Activated CD4-positive, alpha-beta T cell treated with anti-CD3 and anti-CD28 coated beads, Interleukin-10, Interleukin-2, amounts not matched to agents 100 ng/mL and 50 ng/mL, durations not matched to agents 16 hours and 8 hours (primary cell): Measurements from ENCODE around the gene RACGAP1.
A peak's percentile ranks its signal among the peaks of the same experiment; 100 is the strongest.

ENCODE experiments used
- DNase-seq: peaks from one replicate; pipeline ENCODE4 v3.0.0-alpha.2; 2020

The RACGAP1 gene

DNA sequence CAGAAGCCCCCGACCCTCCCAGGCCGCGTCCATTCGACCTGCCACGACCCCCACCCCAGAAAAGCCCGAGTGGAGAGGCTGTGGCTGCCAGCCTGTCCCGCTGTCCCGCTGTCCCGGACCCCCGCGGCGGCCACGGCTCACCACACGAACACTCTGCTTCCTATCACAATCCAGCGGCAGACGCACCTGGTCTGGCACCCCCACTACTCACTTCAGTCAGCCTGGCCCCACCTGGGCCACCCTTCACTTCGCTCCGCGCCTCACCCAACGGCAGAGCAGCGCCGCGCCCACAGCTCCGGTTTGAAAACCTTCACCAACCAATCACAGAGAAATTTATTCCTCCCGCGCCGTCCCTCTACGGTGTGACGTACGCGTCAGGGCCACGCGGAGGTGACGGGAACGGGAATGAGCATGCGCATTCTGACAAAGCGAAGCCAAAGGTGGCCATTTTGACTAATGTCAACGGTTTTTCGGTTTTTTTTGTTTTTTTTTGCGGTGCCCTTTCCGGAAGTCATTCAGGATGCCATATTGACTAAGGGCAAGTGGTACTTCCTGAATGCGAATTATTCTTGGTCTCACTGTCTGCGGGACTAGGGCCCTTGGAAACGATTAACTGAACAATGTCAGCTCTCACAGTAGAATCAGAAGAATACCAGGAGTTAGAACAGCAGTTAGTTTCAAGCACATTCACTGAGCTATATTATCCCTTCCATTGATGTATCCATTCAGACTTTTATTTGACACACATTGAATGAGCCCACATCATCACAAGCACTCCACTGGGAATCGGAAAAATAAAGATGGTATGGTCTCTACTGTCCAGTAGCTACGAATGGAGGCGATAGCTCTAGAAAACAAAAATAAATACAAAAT is at the start of gene RACGAP1:
Gene RACGAP1, minus strand, starts transcription at position 308 of the 873 bp plus-strand sequence. CDS start 8,779 bp downstream, outside the sequence.
- DNase-seq = peak; percentile 98

DNA sequence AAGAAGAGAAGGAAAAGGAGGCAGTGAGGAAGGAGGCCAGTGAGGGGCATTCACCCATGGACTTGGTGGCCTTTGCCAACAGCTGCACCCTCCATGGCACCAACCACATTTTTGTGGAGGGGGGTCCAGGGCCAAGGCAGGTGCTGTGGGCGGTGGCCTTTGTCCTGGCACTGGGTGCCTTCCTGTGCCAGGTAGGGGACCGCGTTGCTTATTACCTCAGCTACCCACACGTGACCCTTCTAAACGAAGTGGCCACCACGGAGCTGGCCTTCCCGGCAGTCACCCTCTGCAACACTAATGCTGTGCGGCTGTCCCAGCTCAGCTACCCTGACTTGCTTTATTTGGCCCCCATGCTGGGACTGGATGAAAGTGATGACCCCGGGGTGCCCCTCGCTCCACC is 48.4 kb upstream of the RACGAP1 start:
- no peak for DNase-seq

GRCh38 chr12:50073206-50073605 is 47.9 kb upstream of the RACGAP1 start:
- DNase-seq = no peak

- DNase-seq = no peak
Observed at GRCh38 chr12:50072198-50072907, 47.1 kb upstream of the RACGAP1 start.

DNA sequence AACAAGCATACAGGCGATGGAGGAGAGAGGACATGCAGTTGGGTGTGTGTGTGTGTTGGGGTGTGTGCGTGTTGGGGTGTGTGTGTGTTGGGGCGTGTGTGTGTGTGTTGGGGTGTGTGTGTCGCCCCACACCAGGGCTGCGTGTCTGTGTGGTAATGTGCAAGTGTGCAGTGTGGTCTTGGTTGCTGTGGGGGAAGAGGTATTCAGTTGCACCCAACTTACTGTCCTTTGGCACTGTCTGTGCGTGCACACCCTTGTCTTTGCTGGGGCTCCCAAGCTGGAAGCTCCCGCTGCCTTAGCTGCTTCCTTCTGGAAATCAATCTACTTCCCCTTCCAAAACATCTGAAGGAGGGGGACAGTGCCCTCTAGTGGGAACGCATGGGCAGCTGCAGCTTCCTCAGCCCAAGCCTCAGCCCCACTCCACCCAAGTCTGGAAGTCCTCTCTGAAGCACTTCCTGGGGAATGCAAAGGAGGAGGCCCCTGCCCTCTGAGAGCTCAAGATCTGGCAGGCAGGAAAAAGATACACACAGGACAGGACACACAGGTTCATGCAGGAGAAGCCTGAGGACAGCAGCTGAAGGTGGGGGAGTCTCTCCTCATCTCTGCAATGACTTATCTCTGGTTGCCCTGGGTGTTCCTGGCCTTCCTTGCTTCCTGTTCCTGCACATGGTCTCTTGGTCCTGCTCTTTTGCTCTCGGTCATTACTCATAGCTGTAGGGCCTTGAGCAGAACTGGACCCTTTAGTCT is 45.2 kb upstream of the RACGAP1 start:
- peak; percentile 71 for DNase-seq

DNA sequence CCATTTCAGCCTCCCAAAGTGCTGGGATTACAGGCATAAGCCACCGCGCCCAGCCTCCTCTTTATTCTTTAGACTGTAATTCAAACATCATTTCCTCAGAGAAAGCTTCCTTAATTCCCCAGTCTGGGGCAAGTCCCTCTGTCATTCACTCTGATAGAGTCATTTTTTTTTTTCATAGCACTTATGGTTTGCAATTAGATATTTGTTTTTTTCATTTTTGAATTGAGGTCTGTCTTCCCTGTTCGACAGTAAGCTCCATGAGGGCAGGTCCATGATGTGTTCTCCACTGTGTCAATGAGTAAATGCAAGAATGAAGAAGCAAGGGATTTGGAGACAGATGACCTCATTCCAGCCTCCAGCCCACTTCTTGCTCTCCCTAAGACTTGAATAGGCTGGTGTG is 44.2 kb upstream of the RACGAP1 start:
- no peak for DNase-seq

DNA sequence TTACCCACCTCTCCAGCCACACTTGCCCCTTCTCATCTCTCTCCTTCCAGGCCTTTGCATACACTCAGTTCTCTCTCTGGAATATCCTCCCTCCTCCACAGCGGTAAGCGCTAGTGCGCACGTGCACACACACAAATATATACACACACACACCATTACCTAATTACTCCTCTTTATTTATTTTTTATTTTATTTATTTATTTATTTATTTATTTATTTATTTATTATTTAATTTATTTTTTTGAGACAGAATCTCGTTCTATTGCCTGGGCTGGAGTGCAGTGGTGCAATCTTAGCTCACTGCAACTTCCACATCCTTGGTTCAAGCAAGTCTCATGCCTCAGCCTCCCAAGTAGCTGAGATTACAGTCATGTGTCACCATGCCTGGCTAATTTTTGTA is 43.8 kb upstream of the RACGAP1 start:
- no peak for DNase-seq

GRCh38 chr12:50066402-50066801 is 41.1 kb upstream of the RACGAP1 start:
- DNase-seq = no peak

- no peak for DNase-seq
Observed at GRCh38 chr12:50065726-50066310, 40.5 kb upstream of the RACGAP1 start.

DNA sequence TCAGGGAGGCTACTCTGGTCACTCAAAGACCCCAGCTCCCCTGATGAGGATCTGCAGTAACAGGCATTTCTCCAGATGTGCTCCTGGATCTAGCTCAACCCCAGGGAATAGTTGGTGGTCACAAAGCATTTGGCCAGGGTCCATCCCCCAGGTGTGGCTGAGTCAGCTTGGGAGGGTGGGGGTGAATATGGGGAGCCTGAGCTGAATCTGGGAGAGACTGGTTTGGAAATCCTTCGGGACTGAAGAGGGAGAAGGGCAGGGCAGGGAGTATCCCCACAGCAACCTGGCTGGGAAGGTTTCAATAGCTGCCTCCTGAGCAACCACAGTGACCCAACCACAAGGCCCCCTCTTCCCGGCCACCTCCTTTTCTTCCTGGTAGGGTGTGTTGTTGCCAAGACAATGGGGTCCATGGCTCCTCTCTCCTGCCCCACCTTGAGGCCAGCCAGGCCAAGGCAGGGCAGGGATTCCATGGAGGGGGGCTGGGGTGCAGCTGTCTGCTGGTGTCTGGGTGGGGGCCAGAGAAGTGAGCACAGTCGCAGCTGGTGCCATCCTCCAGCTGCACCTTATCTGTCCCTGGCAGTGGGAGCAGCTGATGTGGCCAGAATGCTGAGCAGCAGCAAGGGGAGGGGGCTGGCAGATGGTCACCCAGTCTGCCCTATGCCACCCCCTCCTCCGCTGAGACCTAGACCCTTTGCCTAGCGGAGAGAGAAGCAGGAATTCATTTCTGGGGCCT is 37.6 kb upstream of the RACGAP1 start:
- DNase-seq = no peak

- DNase-seq = no peak
Observed at GRCh38 chr12:50061946-50062686, 36.8 kb upstream of the RACGAP1 start.

- no peak for DNase-seq
Observed at GRCh38 chr12:50061171-50061570, 35.9 kb upstream of the RACGAP1 start.

DNA sequence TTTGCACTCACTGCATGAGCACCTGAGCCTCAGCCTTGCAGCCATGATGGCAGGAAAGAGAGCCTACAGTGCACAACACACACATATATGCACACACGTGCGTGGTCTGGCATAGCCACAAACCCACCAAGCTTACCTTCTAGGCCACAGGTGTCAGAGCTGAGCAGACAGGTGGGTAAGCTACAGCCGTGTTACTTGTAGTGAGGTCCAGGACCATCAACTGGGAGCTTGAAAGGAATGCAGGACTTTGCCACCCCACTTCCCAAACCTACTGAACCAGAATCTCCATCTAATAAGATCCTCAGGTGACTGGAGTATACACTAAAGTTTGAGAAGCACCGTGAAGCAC is 34.8 kb upstream of the RACGAP1 start:
- DNase-seq = no peak

GRCh38 chr12:50059440-50060119 is 34.3 kb upstream of the RACGAP1 start:
- peak; percentile 67 for DNase-seq

DNA sequence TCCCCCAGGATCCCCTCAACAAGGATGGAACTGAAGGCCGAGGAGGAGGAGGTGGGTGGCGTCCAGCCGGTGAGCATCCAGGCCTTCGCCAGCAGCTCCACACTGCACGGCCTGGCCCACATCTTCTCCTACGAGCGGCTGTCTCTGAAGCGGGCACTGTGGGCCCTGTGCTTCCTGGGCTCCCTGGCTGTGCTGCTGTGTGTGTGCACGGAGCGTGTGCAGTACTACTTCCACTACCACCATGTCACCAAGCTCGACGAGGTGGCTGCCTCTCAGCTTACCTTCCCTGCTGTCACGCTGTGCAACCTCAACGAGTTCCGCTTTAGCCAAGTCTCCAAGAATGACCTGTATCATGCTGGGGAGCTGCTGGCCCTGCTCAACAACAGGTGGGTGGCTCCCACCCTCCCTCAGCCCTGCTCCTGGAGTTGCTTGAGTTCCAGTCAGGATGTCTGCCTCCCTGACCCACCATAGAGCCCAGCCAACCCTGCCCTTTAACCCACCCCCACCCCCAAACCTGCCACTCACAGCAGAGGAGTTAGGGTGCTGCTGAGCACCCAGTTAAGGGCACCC is 33.5 kb upstream of the RACGAP1 start:
- no peak for DNase-seq

- no peak for DNase-seq
Observed at GRCh38 chr12:50057896-50058670, 32.8 kb upstream of the RACGAP1 start.

GRCh38 chr12:50057000-50057841 is 31.9 kb upstream of the RACGAP1 start, which contains the start of gene ASIC1:
TSS of gene ASIC1 (plus strand) at chr12:50057596. CDS start at chr12:50058767, 1,171 bp downstream.
- peak; percentile 61 for DNase-seq

DNA sequence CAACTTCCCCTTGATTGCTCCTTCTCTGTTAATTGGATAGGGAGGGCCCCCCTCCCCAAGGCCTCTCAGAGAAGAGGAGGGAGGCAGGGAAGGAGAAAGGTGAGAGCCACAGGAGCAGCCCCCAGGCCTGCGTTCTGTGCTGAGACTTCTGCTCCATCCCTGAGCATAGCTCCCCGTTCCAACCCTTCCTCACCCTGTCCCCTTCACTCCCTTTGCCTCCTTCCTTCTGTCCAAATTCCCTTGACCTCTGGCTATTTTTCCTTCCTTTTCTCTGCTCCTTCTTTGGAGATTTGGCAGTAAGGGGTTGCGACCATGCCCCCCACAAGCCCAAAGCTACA is 31.3 kb upstream of the RACGAP1 start:
- DNase-seq = no peak
